Mesenchymal stem cell (in vitro differentiated cells and primary cell): ENCODE measurements around the gene ITIH5.

Experiments used
- DNase-seq: peaks from one replicate; pipeline ENCODE4 v3.0.0-alpha.2; 2013
- H2AFZ ChIP-seq: one replicate; pipeline ENCODE4 v1.6.1; 2013; ENCODE audit warnings: low read depth, mild to moderate bottlenecking, control low read depth, inconsistent platforms, low read length, moderate library complexity
- H2AK5ac ChIP-seq: 2 replicates; pipeline ENCODE4 v1.6.1; 2013; ENCODE audit warnings: low read length, moderate library complexity, mild to moderate bottlenecking, inconsistent platforms; ENCODE audit not compliant: severe bottlenecking
- H2BK120ac ChIP-seq: one replicate; pipeline ENCODE4 v1.6.1; 2013; ENCODE audit warnings: low read depth, mild to moderate bottlenecking, inconsistent platforms, low read length, moderate library complexity
- H2BK12ac ChIP-seq, 2 experiments: one replicate each; pipeline ENCODE4 v1.6.1; 2013; ENCODE audit warnings: inconsistent platforms in 2 of 2, low read length in 2 of 2, mild to moderate bottlenecking in 2 of 2, moderate library complexity in 2 of 2, control low read depth in 1 of 2
- H2BK15ac ChIP-seq: one replicate; pipeline ENCODE4 v1.6.1; 2013; ENCODE audit warnings: mild to moderate bottlenecking, low read depth, inconsistent platforms; ENCODE audit not compliant: poor library complexity, severe bottlenecking
- H2BK5ac ChIP-seq: 2 replicates; pipeline ENCODE4 v1.6.1; 2013; ENCODE audit warnings: low read depth, mild to moderate bottlenecking, low read length, control low read depth, inconsistent platforms; ENCODE audit not compliant: poor library complexity, severe bottlenecking
- H3K14ac ChIP-seq, 2 experiments: one replicate each; pipeline ENCODE4 v1.6.1; 2013; ENCODE audit warnings: inconsistent platforms in 2 of 2, low read length in 2 of 2, control low read depth in 1 of 2, mild to moderate bottlenecking in 1 of 2, moderate library complexity in 1 of 2
- H3K18ac ChIP-seq, 2 experiments: one replicate each; pipeline ENCODE4 v1.6.1; 2013; ENCODE audit warnings: inconsistent platforms in 2 of 2, low read length in 2 of 2, control low read depth in 1 of 2, low read depth in 1 of 2, mild to moderate bottlenecking in 1 of 2
- H3K23ac ChIP-seq, 2 experiments: one replicate each; pipeline ENCODE4 v1.6.1; 2013; ENCODE audit warnings: inconsistent platforms in 2 of 2, low read length in 2 of 2, mild to moderate bottlenecking in 2 of 2, moderate library complexity in 2 of 2, control low read depth in 1 of 2
- H3K27ac ChIP-seq: 2 replicates; pipeline ENCODE4 v1.5.1; 2013; ENCODE audit warnings: mild to moderate bottlenecking, moderate library complexity, low read length, control low read depth, inconsistent platforms; ENCODE audit not compliant: poor library complexity, severe bottlenecking
- H3K27me3 ChIP-seq, 2 experiments: 2 replicates each; pipeline versions ENCODE4 v1.6.1 to v1.7.0; 2013; ENCODE audit warnings: low read length in 2 of 2, mild to moderate bottlenecking in 2 of 2, moderate library complexity in 2 of 2, control low read depth in 1 of 2, inconsistent platforms in 1 of 2; ENCODE audit not compliant: control insufficient read depth in 1 of 2, insufficient read depth in 1 of 2
- H3K36me3 ChIP-seq, 2 experiments: 2 replicates each; pipeline versions ENCODE4 v1.6.1 to v1.7.0; 2013; ENCODE audit warnings: low read length in 2 of 2, control low read depth in 1 of 2, inconsistent platforms in 1 of 2, low read depth in 1 of 2, mild to moderate bottlenecking in 1 of 2; ENCODE audit not compliant: insufficient read depth in 2 of 2, control insufficient read depth in 1 of 2
- H3K4ac ChIP-seq, 2 experiments: one replicate each; pipeline ENCODE4 v1.6.1; 2013; ENCODE audit warnings: inconsistent platforms in 2 of 2, low read length in 2 of 2, mild to moderate bottlenecking in 2 of 2, moderate library complexity in 2 of 2, control low read depth in 1 of 2, low read depth in 1 of 2
- H3K4me1 ChIP-seq: 2 replicates; pipeline ENCODE4 v1.6.1; 2013; ENCODE audit warnings: low read depth, low read length, control low read depth; ENCODE audit not compliant: control insufficient read depth, insufficient read depth
- H3K4me2 ChIP-seq: 2 replicates; pipeline ENCODE4 v1.6.1; 2013; ENCODE audit warnings: low read length, mild to moderate bottlenecking, inconsistent platforms; ENCODE audit not compliant: poor library complexity, severe bottlenecking
- H3K4me3 ChIP-seq, 2 experiments: 2 replicates each; pipeline versions ENCODE4 v1.5.1 to v1.7.0; 2013; ENCODE audit warnings: low read length in 2 of 2, mild to moderate bottlenecking in 2 of 2, control low read depth in 1 of 2, low read depth in 1 of 2; ENCODE audit not compliant: insufficient read depth in 1 of 2
- H3K79me1 ChIP-seq: replicated peaks from 2 replicates; pipeline ENCODE4 v1.6.1; 2013; ENCODE audit warnings: mild to moderate bottlenecking, control low read depth, low read length, inconsistent platforms; ENCODE audit not compliant: poor library complexity, severe bottlenecking
- H3K9ac ChIP-seq: 2 replicates; pipeline ENCODE4 v1.7.0; 2013; ENCODE audit warnings: mild to moderate bottlenecking, low read length, moderate library complexity
- H3K9me3 ChIP-seq: 2 replicates; pipeline ENCODE4 v1.7.0; 2013; ENCODE audit warnings: mild to moderate bottlenecking, low read length; ENCODE audit not compliant: control insufficient read depth
- H4K8ac ChIP-seq: one replicate; pipeline ENCODE4 v1.6.1; 2013; ENCODE audit warnings: inconsistent platforms, mild to moderate bottlenecking, low read length, moderate library complexity
- H4K91ac ChIP-seq: one replicate; pipeline ENCODE4 v1.6.1; 2013; ENCODE audit warnings: mild to moderate bottlenecking, low read length, inconsistent platforms
- WGBS: methylation state at CpG from one replicate; pipeline ENCODE4 v1.1.7; 2013; ENCODE audit warnings: mixed read lengths; 5-methylcytosine and 5-hydroxymethylcytosine counted together

ITIH5 gene

DNA sequence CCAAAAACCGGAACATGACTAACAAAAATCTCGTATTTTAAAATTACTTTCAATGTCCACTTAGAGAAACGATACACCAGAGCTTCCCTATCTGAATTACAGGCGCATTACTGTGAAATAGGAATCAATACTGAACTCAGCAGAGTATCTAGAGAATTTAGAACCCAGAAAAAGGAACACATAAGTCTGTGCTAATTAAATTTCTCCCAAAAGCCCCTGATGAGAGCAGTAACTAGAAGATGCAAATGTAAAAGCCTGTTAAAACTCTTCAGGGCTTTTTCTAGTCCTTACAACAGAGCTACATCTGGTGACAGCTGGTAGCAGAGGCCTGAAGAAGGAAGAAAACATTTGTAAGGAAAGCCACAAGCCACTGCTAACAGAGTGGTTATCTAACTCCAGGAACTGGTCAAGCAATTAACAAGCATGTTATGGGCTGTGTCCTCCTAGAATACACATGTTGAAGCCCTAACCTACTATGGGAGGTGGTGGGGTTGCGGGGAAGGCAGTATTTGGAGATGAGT, 24.2 kb downstream of the ITIH5 start:
- H3K9me3 ChIP-seq = peaks cover 8% of the 10 kb centered on the region
- H3K27ac ChIP-seq = no peak overlapping the region
- no peak overlapping the region for H2BK12ac ChIP-seq
- H3K18ac ChIP-seq = no peak overlapping the region
- H3K4me2 ChIP-seq = no peak overlapping the region
- no peak overlapping the region for H4K8ac ChIP-seq
- H2BK15ac ChIP-seq = no peak overlapping the region
- no peak overlapping the region for H3K9ac ChIP-seq
- H3K36me3 ChIP-seq = no peaks in the 10 kb centered on the region
- H2AK5ac ChIP-seq = no peak overlapping the region
- H3K4me3 ChIP-seq = no peak overlapping the region
- no peak overlapping the region for H4K91ac ChIP-seq
- no peak overlapping the region for H2AFZ ChIP-seq
- 64% methylated on average over 5 of the region's 5 CpGs for WGBS
- peaks cover 0 to 6% of the 10 kb centered on the region in 2 experiments for H3K27me3 ChIP-seq
- H3K4ac ChIP-seq = no peak overlapping the region
- H3K4me1 ChIP-seq = no peaks in the 10 kb centered on the region
- no peak overlapping the region for H2BK5ac ChIP-seq
- no peak overlapping the region for H3K14ac ChIP-seq
- no peaks in the 10 kb centered on the region for H3K79me1 ChIP-seq
- no peak for DNase-seq
- no peak overlapping the region for H2BK120ac ChIP-seq
- H3K23ac ChIP-seq = no peak overlapping the region

GRCh38 chr10:7635408-7636125, 31.2 kb downstream of the ITIH5 start:
- Histone ChIP-seq H4K8ac (no peak overlapping the region), H3K27ac (no peak overlapping the region), H3K27me3 (no peaks in the 10 kb centered on the region), H2AFZ (no peak overlapping the region), H4K91ac (no peak overlapping the region), H3K4me1 (no peaks in the 10 kb centered on the region), H2BK5ac (no peak overlapping the region), H2BK12ac (no peak overlapping the region), H2BK120ac (no peak overlapping the region), H3K4me3 (no peak overlapping the region), H2BK15ac (no peak overlapping the region), H3K4me2 (no peak overlapping the region), H3K18ac (no peak overlapping the region), H3K14ac (no peak overlapping the region), H3K23ac (no peak overlapping the region), H3K4ac (no peak overlapping the region), H3K36me3 (no peaks in the 10 kb centered on the region), H3K9me3 (peaks cover 8% of the 10 kb centered on the region), H2AK5ac (no peak overlapping the region), H3K9ac (no peak overlapping the region), H3K79me1 (no peaks in the 10 kb centered on the region)
- 91% methylated on average over 7 of the region's 7 CpGs for WGBS
- no peak for DNase-seq

DNA sequence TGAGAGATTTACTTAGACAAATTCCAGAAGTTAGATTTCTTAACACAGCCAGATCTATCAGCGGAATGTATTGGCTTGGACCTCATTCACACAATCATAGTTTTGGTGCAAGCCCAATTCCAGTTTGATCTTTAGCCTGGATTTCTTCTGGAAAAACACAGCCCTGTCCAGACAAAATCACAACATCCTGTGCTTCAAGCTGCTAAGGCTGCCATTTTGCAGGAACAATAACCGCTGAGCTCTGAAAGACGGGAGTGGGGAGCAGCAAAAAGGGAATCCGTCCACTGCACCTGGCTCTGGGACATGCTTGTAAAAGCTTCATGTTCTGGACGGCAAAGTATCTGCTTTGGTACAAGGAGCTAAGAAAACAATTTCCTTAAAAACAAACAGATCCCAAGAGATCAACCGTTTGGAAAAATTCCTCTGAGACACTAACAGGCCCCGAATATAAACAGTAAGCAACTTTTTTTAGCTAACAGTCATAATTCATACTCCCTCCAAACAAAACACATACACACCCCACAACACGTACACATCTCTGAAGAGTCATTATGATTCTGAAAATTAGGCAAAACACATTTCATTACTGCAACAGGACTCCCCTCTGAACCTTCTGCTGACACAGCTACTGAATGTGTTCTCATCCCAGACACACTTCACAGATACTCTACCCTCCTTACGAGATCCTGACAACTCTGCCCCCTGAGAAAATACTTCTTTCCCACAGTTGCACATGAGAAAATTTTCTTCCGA, 32.4 kb downstream of the ITIH5 start:
- 39% methylated on average over 9 of the region's 10 CpGs for WGBS

GRCh38 chr10:7626283-7626682, 40.5 kb downstream of the ITIH5 start:
- H3K4me2 ChIP-seq = no peak overlapping the region
- no peaks in the 10 kb centered on the region for H3K36me3 ChIP-seq
- 81% methylated on average over 10 of the region's 10 CpGs for WGBS
- peaks cover 0 to 1% of the 10 kb centered on the region in 2 experiments for H3K27me3 ChIP-seq
- H3K14ac ChIP-seq = no peak overlapping the region
- H3K4ac ChIP-seq = no peak overlapping the region
- no peak overlapping the region for H2BK15ac ChIP-seq
- H3K18ac ChIP-seq = no peak overlapping the region
- DNase-seq = no peak
- no peak overlapping the region for H2BK12ac ChIP-seq
- H3K23ac ChIP-seq = no peak overlapping the region
- no peak overlapping the region for H4K91ac ChIP-seq
- H2BK5ac ChIP-seq = no peak overlapping the region
- no peak overlapping the region for H2BK120ac ChIP-seq
- peak overlapping the region in 1 of 2 experiments; percentile 38 for H3K4me3 ChIP-seq
- no peaks in the 10 kb centered on the region for H3K79me1 ChIP-seq
- H3K9ac ChIP-seq = peak overlapping the region; percentile 64
- no peaks in the 10 kb centered on the region for H3K4me1 ChIP-seq
- no peak overlapping the region for H3K27ac ChIP-seq
- H2AK5ac ChIP-seq = no peak overlapping the region
- H2AFZ ChIP-seq = no peak overlapping the region
- H4K8ac ChIP-seq = no peak overlapping the region
- no peaks in the 10 kb centered on the region for H3K9me3 ChIP-seq

More for the DNA sequence above, 32.4 kb downstream of the ITIH5 start:
- Histone ChIP-seq H3K9ac (peak overlapping the region; percentile 72), H3K23ac (no peak overlapping the region), H3K36me3 (no peaks in the 10 kb centered on the region), H2AK5ac (no peak overlapping the region), H2BK12ac (no peak overlapping the region), H3K14ac (no peak overlapping the region), H3K79me1 (no peaks in the 10 kb centered on the region), H2BK15ac (no peak overlapping the region), H4K91ac (no peak overlapping the region), H2BK5ac (no peak overlapping the region), H3K4me1 (no peaks in the 10 kb centered on the region), H3K4me2 (no peak overlapping the region), H2AFZ (no peak overlapping the region), H3K4me3 (peak overlapping the region in 1 of 2 experiments; percentile 46), H2BK120ac (no peak overlapping the region), H3K4ac (no peak overlapping the region), H3K27me3 (no peaks in the 10 kb centered on the region), H4K8ac (no peak overlapping the region), H3K27ac (no peak overlapping the region), H3K18ac (no peak overlapping the region), H3K9me3 (peaks cover 8% of the 10 kb centered on the region)
- DNase-seq = no peak
